Left ventricle myocardium superior (tissue), 1 donor: ENCODE measurements around the gene ACOT7. TPM values are rescaled to one million over a fixed set of nuclear protein-coding genes. Genes with fewer than 3 reads are reported as not detected.
"Not testable (repeated sequence)": the region's sequence is repeated elsewhere in the genome, so short reads cannot be mapped to it uniquely, and the experiment has no call there.

Source experiments
- ATAC-seq: fragments of 200-7000 bp; cut with Tn5 transposase; one replicate; pipeline ENCODE4 v1.9.1; 2020; ENCODE audit warnings: mild to moderate bottlenecking, moderate library complexity
- DNase-seq: peaks from one replicate; pipeline ENCODE4 v3.0.0-alpha.2; 2020
- intact Hi-C: fragments of 100-400 bp; cut with micrococcal nuclease; formaldehyde crosslinking; loops from one replicate; pipeline ENCODE4 v1.11.0; 2022
- total RNA-seq: library from RNA; stranded (reverse); fragmentation: NEBNext Ultra II Directional; extraction: Animal tissue kit (Norgen Biotek cat#: 25700); gene quantifications from one replicate; pipeline ENCODE4 v1.2.1, GENCODE V29; 2021
- donor health status: DM: no; HTN: yes; CAD: no; lungs with severe emphysema.

The ACOT7 gene
- total RNA-seq, 1 donor from 2014 or later, result 7.8 TPM

GRCh38 chr1:6409733-6410132 is 16.2 kb upstream of the ACOT7 start:
- DNase-seq, result no peak
- intact Hi-C loops, result no loop called here
- ATAC-seq, result no peak

GRCh38 chr1:6409053-6409452 is 15.5 kb upstream of the ACOT7 start:
- ATAC-seq, result no peak
- intact Hi-C loops, result no loop called here

GRCh38 chr1:6408023-6408422 is 14.5 kb upstream of the ACOT7 start:
- DNase-seq, result no peak
- no peak for ATAC-seq
- intact Hi-C loops, result no loop called here

More at GRCh38 chr1:6409053-6409452, 15.5 kb upstream of the ACOT7 start:
- no peak for DNase-seq

GRCh38 chr1:6401673-6402072 is 8.1 kb upstream of the ACOT7 start:
- DNase-seq (no peak), ATAC-seq (no peak)
- intact Hi-C loops, result no loop called here

GRCh38 chr1:6399294-6399693 is 5.7 kb upstream of the ACOT7 start:
- DNase-seq (no peak), ATAC-seq (no peak)
- intact Hi-C loops, result no loop called here

- intact Hi-C loops, result no loop called here
Observed at GRCh38 chr1:6397844-6398441, 4.4 kb upstream of the ACOT7 start.

GRCh38 chr1:6396998-6397397 is 3.4 kb upstream of the ACOT7 start:
- DNase-seq (no peak), ATAC-seq (no peak)
- intact Hi-C loops, result no loop called here

More at GRCh38 chr1:6397844-6398441, 4.4 kb upstream of the ACOT7 start:
- ATAC-seq (no peak), DNase-seq (no peak)

- ATAC-seq, intact Hi-C loops, DNase-seq: not testable (repeated sequence)
Observed at GRCh38 chr1:6395781-6396244, 2.2 kb upstream of the ACOT7 start.

- DNase-seq, intact Hi-C loops, ATAC-seq: not testable (repeated sequence)
Observed at GRCh38 chr1:6395130-6395529, 1.6 kb upstream of the ACOT7 start.

- intact Hi-C loops, result no loop called here
- ATAC-seq (peak; percentile 6), DNase-seq (no peak)
Observed at GRCh38 chr1:6392809-6393399, 663 bp downstream of the ACOT7 start.

- no peak for ATAC-seq
- no peak for DNase-seq
- intact Hi-C loops, result no loop called here
Observed at GRCh38 chr1:6391951-6392808, 1.4 kb downstream of the ACOT7 start.

GRCh38 chr1:6389971-6390370 is 3.6 kb downstream of the ACOT7 start:
- intact Hi-C loops, result no loop called here
- DNase-seq (no peak), ATAC-seq (no peak)

GRCh38 chr1:6386371-6386949 is 7.1 kb downstream of the ACOT7 start:
- ATAC-seq (no peak), DNase-seq (no peak)
- intact Hi-C loops, result no loop called here

- peak; percentile 52 for ATAC-seq
- DNase-seq, result no peak
- intact Hi-C loops, result no loop called here
Observed at GRCh38 chr1:6385488-6386191, 7.9 kb downstream of the ACOT7 start.

GRCh38 chr1:6384962-6385361 is 8.6 kb downstream of the ACOT7 start:
- peak; percentile 54 for DNase-seq
- intact Hi-C loops, result no loop called here
- peak; percentile 76 for ATAC-seq

- ATAC-seq (no peak), DNase-seq (no peak)
- intact Hi-C loops, result no loop called here
Observed at GRCh38 chr1:6384135-6384534, 9.4 kb downstream of the ACOT7 start.

GRCh38 chr1:6380037-6380436 is 13.5 kb downstream of the ACOT7 start:
- intact Hi-C loops, result no loop called here
- no peak for ATAC-seq

GRCh38 chr1:6378096-6378746 is 15.3 kb downstream of the ACOT7 start:
- ATAC-seq (no peak), DNase-seq (no peak)
- intact Hi-C loops, result no loop called here

More at GRCh38 chr1:6380037-6380436, 13.5 kb downstream of the ACOT7 start:
- DNase-seq, result no peak
